ENCODE measurements around the gene HMX3.

- TF ChIP-seq POLR2A (IDR thresholded peaks at IDR 0.05), result no peak
- TF ChIP-seq CTCF (IDR thresholded peaks at IDR 0.05), result no peak
Measured at GRCh38 chr10:123149568-123150270, 13.9 kb downstream of the HMX3 start.
